K562 (cell line): Measurements from ENCODE around the gene TFPT. TPM values are rescaled to one million over a fixed set of nuclear protein-coding genes. Genes with fewer than 3 reads are reported as not detected.

Experiments used
- ATAC-seq: fragments of 200-7000 bp; cut with Tn5 transposase; 3 replicates; pipeline ENCODE4 v1.9.1; 2020; ENCODE audit warnings: moderate library complexity
- BruUV-seq: library from RNA; stranded (reverse); fragments of 400-500 nt; replicated peaks from 2 replicates; lab custom pipeline; 2021; lab: Mats Ljungman, UMichigan
- CTCF ChIA-PET: fragments of 300-600 bp; formaldehyde crosslinking; extraction: SDS; loops from one replicate; lab custom pipeline; 2021; ENCODE audit warnings: low intra/inter-chr PET ratio; lab: Yijun Ruan, JAX
- POLR2A ChIA-PET: fragments of 300-600, 350-650 bp; sonication (Branson Sonifier 250); formaldehyde crosslinking; extraction: SDS; loops from one replicate; lab custom pipeline; 2021; ENCODE audit warnings: antibody characterized with exemption, inconsistent platforms; lab: Yijun Ruan, JAX
- DNase-seq, 4 experiments: peaks; one replicate each; pipeline versions ENCODE4 v3.0.0 to v3.0.0-alpha.2; 2011 to 2018; ENCODE audit warnings: low spot score in 3 of 4, mixed read lengths in 3 of 4; ENCODE audit errors: extremely low read depth in 1 of 4
- FAIRE-seq: peaks from 2 replicates; lab custom pipeline; 2011; peaks lifted over from hg19 to GRCh38; lab: Jason Lieb, UNC
- H2AFZ ChIP-seq: 2 replicates; pipeline ENCODE4 v1.6.0; 2011; ENCODE audit warnings: low read depth, low read length, control low read depth, inconsistent platforms
- H3K27ac ChIP-seq: fragments of 200-600 bp; 3 replicates; pipeline ENCODE4 v1.8.0; 2011; ENCODE audit warnings: low read depth, mild to moderate bottlenecking, control low read depth, inconsistent platforms, low read length, moderate library complexity, mixed read lengths; ENCODE audit errors: extremely low read depth
- H3K27me3 ChIP-seq, 2 experiments: fragments of 300-600 bp in 1 of 2; 2 replicates in 1 of 2; 3 replicates in 1 of 2; pipeline versions ENCODE4 v1.6.0 to v1.8.0; 2011; ENCODE audit warnings: inconsistent platforms in 2 of 2, low read length in 2 of 2, mild to moderate bottlenecking in 1 of 2, mixed read lengths in 1 of 2, moderate library complexity in 1 of 2; ENCODE audit not compliant: control insufficient read depth in 2 of 2, insufficient read depth in 2 of 2
- H3K36me3 ChIP-seq: fragments of 300-600 bp; 3 replicates; pipeline ENCODE4 v1.8.0; 2011; ENCODE audit warnings: mild to moderate bottlenecking, low read length, inconsistent platforms; ENCODE audit not compliant: control insufficient read depth, insufficient read depth
- H3K4me1 ChIP-seq, 2 experiments: fragments of 200-600 bp in 1 of 2; replicated peaks in 1 of 2; 2 replicates in 1 of 2; 3 replicates in 1 of 2; pipeline versions ENCODE4 v1.5.1 to v1.8.0; 2011; ENCODE audit warnings: inconsistent platforms in 2 of 2, low read length in 2 of 2, mild to moderate bottlenecking in 1 of 2, mixed read lengths in 1 of 2, moderate library complexity in 1 of 2; ENCODE audit not compliant: control insufficient read depth in 2 of 2, insufficient read depth in 2 of 2
- H3K4me2 ChIP-seq: 2 replicates; pipeline ENCODE4 v1.6.1; 2011; ENCODE audit warnings: low read length, control low read depth, inconsistent platforms, mixed read lengths; ENCODE audit not compliant: insufficient read depth
- H3K4me3 ChIP-seq: fragments of 200-600 bp; sonication (generic), shearing (Covaris generic); 2 replicates; pipeline ENCODE4 v1.5.1; 2016; ENCODE audit warnings: control low read depth, inconsistent platforms
- H3K79me2 ChIP-seq: fragments of 200-600 bp; 3 replicates; pipeline ENCODE4 v1.8.0; 2011; ENCODE audit warnings: low read length, inconsistent platforms; ENCODE audit not compliant: control insufficient read depth, insufficient read depth
- H3K9ac ChIP-seq, 2 experiments: 2 replicates each; pipeline versions ENCODE4 v1.6.0 to v1.6.1; 2011; ENCODE audit warnings: low read depth in 2 of 2, low read length in 2 of 2, control low read depth in 1 of 2, inconsistent platforms in 1 of 2, mild to moderate bottlenecking in 1 of 2, mixed read lengths in 1 of 2; ENCODE audit not compliant: insufficient read depth in 1 of 2
- H3K9me1 ChIP-seq: one replicate; pipeline ENCODE4 v1.6.0; 2011; ENCODE audit warnings: inconsistent platforms, mild to moderate bottlenecking, low read length, moderate library complexity; ENCODE audit not compliant: control insufficient read depth, insufficient read depth
- H3K9me3 ChIP-seq: replicated peaks from 2 replicates; pipeline ENCODE4 v1.5.1; 2011; ENCODE audit warnings: low read depth, low read length, inconsistent platforms; ENCODE audit not compliant: control insufficient read depth, insufficient read depth
- H4K20me1 ChIP-seq: replicated peaks from 2 replicates; pipeline ENCODE4 v1.6.1; 2011; ENCODE audit warnings: low read length, inconsistent platforms, mixed read lengths; ENCODE audit not compliant: control insufficient read depth, insufficient read depth
- CEBPB ChIP-seq: fragments of 450-650 bp; IDR thresholded peaks from 2 replicates; pipeline ENCODE4 v1.6.1; 2016; ENCODE audit warnings: missing genetic modification characterization, missing compliant biosample characterization
- DLX4 ChIP-seq: fragments of 250-450 bp; sonication (Bioruptor Pico); IDR thresholded peaks from 2 replicates; pipeline ENCODE4 v1.6.1; 2021; ENCODE audit warnings: mild to moderate bottlenecking
- HDAC6 ChIP-seq: IDR thresholded peaks from 2 replicates; pipeline ENCODE4 v1.6.1; 2012; ENCODE audit warnings: low read depth, mild to moderate bottlenecking, control low read depth, inconsistent platforms, low read length, moderate library complexity
- HEY1 ChIP-seq: fragments of 250-450 bp; sonication (Bioruptor Pico); IDR thresholded peaks from 2 replicates; pipeline ENCODE4 v1.5.0; 2020; ENCODE audit warnings: mild to moderate bottlenecking, moderate library complexity, borderline replicate concordance
- NELFE ChIP-seq: IDR thresholded peaks from 2 replicates; pipeline ENCODE4 v1.6.1; 2011; ENCODE audit warnings: mild to moderate bottlenecking; ENCODE audit not compliant: insufficient read depth, insufficient read length
- PHF21A ChIP-seq: fragments of 450-650 bp; IDR thresholded peaks from 2 replicates; pipeline ENCODE4 v1.6.1; 2017; ENCODE audit warnings: low read depth, borderline replicate concordance
- RUNX1 ChIP-seq: sonication (generic); IDR thresholded peaks from 2 replicates; pipeline ENCODE4 v1.6.1; 2016; ENCODE audit warnings: antibody characterized with exemption, low read depth
- SMC3 ChIP-seq: conservative IDR thresholded peaks from 2 replicates; pipeline ENCODE4 v1.6.1; 2011; ENCODE audit warnings: low read depth, low read length, improper control_type of control experiment; ENCODE audit not compliant: insufficient read depth
- STAT6 ChIP-seq: sonication (generic); formaldehyde crosslinking; IDR thresholded peaks from 2 replicates; pipeline ENCODE4 v1.8.1; 2023; ENCODE audit warnings: mild to moderate bottlenecking, missing genetic modification reagents
- TGIF2 ChIP-seq: sonication (generic); formaldehyde crosslinking; IDR thresholded peaks from 2 replicates; pipeline ENCODE4 v1.8.1; 2022; ENCODE audit warnings: mild to moderate bottlenecking, missing genetic modification reagents, moderate library complexity
- UBTF ChIP-seq, 2 experiments: IDR thresholded peaks; 2 replicates each; pipeline ENCODE4 v1.6.1; 2012; ENCODE audit warnings: improper control_type of control experiment in 2 of 2, low read depth in 2 of 2, low read length in 2 of 2, borderline replicate concordance in 1 of 2
- VEZF1 ChIP-seq: fragments of 200-800 bp; sonication (Bioruptor generic); IDR thresholded peaks from 2 replicates; pipeline ENCODE4 v1.6.1; 2017; ENCODE audit warnings: missing genetic modification characterization, missing compliant biosample characterization
- ZNF699 ChIP-seq: fragments of 250-450 bp; sonication (Bioruptor Pico); IDR thresholded peaks from 2 replicates; pipeline ENCODE4 v1.8.0; 2021; ENCODE audit warnings: mild to moderate bottlenecking, moderate library complexity; ENCODE audit not compliant: insufficient replicate concordance
- WGBS: fragments of 100-300 bp; shearing (Covaris generic); methylation state at CpG from one replicate; pipeline ENCODE4 v1.1.6; 2016; ENCODE audit warnings: low coverage, mixed read lengths; ENCODE audit not compliant: insufficient coverage; ENCODE audit errors: missing lambda C conversion rate; 5-methylcytosine and 5-hydroxymethylcytosine counted together
- in situ Hi-C: fragments of 300-500 bp; cut with MboI; formaldehyde crosslinking; loops from 4 replicates; pipeline ENCODE4 v1.15.0; 2018; ENCODE audit warnings: inconsistent platforms, mixed read lengths
- intact Hi-C: fragments of 100-400 bp; cut with micrococcal nuclease; formaldehyde crosslinking; loops from 2 replicates; pipeline ENCODE4 v1.14.2; 2022
- polyA plus RNA-seq, 8 experiments: library from polyadenylated mRNA; depleted of rRNA in 4 of 8; stranded (reverse) in 5 of 8; unstranded in 3 of 8; fragments of >200 nt; fragmentation: Nextera tagmentation in 2 of 8; fragmentation: Illumina TruSeq in 1 of 8; extraction: Ambion mirVana in 2 of 8; extraction: Trizol in 1 of 8; gene quantifications; 2 replicates each; pipeline versions ENCODE4 v1.2.1 to v1.2.3, GENCODE V29; 2011 to 2014; ENCODE audit warnings: inconsistent platforms in 1 of 8, missing spikeins in 1 of 8
- total RNA-seq, 7 experiments: library from RNA; depleted of rRNA in 6 of 7; stranded (reverse); fragments of >200 nt in 6 of 7; fragmentation: Illumina TruSeq in 2 of 7; extraction: Trizol in 2 of 7; gene quantifications; 2 replicates each; pipeline versions ENCODE4 v1.2.1 to v1.2.3, GENCODE V29; 2011 to 2021; ENCODE audit warnings: low replicate concordance in 1 of 7

Gene TFPT
- total and polyA plus RNA-seq, 9 of the 15 experiments (the other 6 are each of a cell fraction or from before 2014, with no cell fraction given) = 0.72 to 16.4 (median 9.2) TPM

- peak; percentile 100 for FAIRE-seq
- BruUV-seq = no TSS peak
- TF ChIP-seq DLX4 (no peak), SMC3 (no peak), ZNF699 (no peak), TGIF2 (CRISPR knock-in tag) (no peak), UBTF (IDR thresholded peaks at IDR 0.05; ENCODE audit: borderline replicate concordance in 1 of 2, low read depth in 2 of 2, low read length in 2 of 2) (no peak), HEY1 (no peak), RUNX1 (peak; percentile 54; the same call in 1 of the 2 replicates), STAT6 (CRISPR knock-in tag) (peak; percentile 25; the same call in 1 of the 2 replicates), VEZF1 (CRISPR knock-in tag) (peak; percentile 100), CEBPB (tag) (peak; percentile 51), NELFE (no peak), HDAC6 (no peak), PHF21A (0 out of 2 replicates have a peak, but pooled peaks have one; percentile 52)
Observed at GRCh38 chr19:54159352-54160181, 44.1 kb upstream of the TFPT start, which contains the start of gene LENG1. TSS of gene LENG1 (minus strand) at chr19:54159721. CDS start at chr19:54159695, 26 bp downstream.

More at GRCh38 chr19:54159352-54160181, 44.1 kb upstream of the TFPT start, which contains the start of gene LENG1:
- Histone ChIP-seq H3K27ac (peak within 1 kb of the TSS; percentile 93), H3K9me3 (no peaks in the 10 kb centered on the region), H3K27me3 (no peaks in the 10 kb centered on the region), H3K4me3 (peak within 1 kb of the TSS; percentile 69), H3K9me1 (no peaks in the 10 kb centered on the region), H3K4me1 (peaks cover 21 to 42% of the 10 kb centered on the region in 2 experiments), H3K4me2 (peak within 1 kb of the TSS; percentile 95), H3K9ac (peak within 1 kb of the TSS; percentile 84 to 94), H3K36me3 (peaks cover 38% of the 10 kb centered on the region), H2AFZ (peak within 1 kb of the TSS; percentile 97), H4K20me1 (0 out of 2 replicates have a peak, but pooled peaks cover 3% of the 10 kb centered on the region), H3K79me2 (peaks cover 18% of the 10 kb centered on the region; the same call in 2 of the 3 replicates)
- ChIA-PET CTCF (no interaction called here), POLR2A (interaction anchor here (0.6 to 3.1 kb wide), 11 partner anchors 9 to 98 kb away, joined by 3 to 18 read pairs (median 5); partner anchors contain the start of genes CNOT3, LILRB5, MBOAT7 and PRPF31)
- ATAC-seq = peak; percentile 89
- DNase-seq = peak; percentile 95 to 100 (median 98)
- intact Hi-C loops (loop anchor here (1.0 kb wide), 1 partner anchor 22 kb away; the partner anchor contains the start of gene CNOT3), in situ Hi-C loops (loop anchor here (5.0 kb wide), 1 partner anchor 68 kb away; no protein-coding TSS in a partner anchor)
- WGBS = under 1% methylated on average over 59 of the region's 72 CpGs
